Cerebellar nuclear complex (tissue), 1 donor: Measurements from ENCODE around the gene APRT.

Experiments used
- DNase-seq, 2 experiments: peaks; one replicate each; lab custom pipeline; 2025; lab: John Stamatoyannopoulos, UW

The APRT gene, protein sequence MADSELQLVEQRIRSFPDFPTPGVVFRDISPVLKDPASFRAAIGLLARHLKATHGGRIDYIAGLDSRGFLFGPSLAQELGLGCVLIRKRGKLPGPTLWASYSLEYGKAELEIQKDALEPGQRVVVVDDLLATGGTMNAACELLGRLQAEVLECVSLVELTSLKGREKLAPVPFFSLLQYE

DNA sequence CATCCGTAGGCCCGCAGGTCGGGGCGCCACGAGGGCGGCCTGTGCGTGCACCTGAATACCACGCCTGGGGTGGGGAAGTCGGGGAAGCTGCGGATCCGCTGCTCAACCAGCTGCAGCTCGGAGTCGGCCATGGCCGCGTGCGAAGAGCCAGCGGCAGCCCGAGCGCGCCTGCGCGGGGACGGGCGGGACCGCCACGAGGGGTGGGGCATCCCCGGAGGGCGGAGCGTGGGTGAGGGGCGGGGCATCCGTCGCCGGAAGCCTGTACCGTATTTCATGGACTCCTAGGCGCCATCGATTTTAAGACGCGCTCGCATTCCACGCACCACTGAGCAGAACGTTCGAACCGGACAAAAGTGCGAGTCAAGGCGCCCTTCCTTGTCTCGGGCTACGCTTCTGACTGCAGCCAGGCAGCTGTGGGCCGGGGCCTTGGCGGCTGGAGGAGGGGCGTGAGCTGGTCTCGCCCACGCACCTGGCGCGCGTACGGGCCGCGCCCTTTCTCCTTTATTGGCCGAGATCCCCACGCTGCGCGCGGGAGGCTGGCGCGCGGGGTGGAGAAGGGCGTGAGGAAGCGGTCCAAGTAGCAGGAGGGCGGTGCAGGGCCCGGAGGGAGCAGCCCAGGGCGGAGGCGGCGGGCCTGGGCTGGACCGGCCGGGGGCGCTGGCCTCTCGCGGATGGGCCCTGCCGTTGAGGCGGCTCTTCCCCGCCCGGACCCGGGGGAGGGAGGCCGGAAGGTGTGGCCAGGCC, at the start of gene APRT:
TSS of gene APRT (minus strand) at position 160 of the 744 bp plus-strand sequence. CDS start at position 131, 29 bp downstream.
- DNase-seq, result peak; percentile 62 to 78

DNA sequence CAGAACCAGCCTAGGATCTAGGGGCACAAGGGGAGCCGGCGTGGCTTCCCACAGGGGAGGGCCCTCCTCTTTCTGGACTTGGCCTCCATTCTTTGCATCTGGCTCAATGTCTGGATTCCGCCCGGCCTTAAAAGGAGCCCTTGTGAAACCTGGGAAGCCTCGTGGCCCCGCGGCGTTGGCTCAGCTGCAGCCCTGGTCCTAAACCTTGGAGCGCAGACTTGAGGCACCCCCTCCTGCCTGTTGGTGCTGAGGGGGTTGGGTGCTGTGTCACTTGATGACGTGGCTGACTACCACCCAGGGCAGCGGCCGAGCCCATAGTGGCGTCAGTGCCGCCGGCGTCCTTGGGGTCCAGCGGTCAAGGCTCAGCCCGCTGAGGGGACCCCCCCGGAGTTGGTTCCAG, 49.6 kb upstream of the APRT start:
- DNase-seq, result no peak

DNA sequence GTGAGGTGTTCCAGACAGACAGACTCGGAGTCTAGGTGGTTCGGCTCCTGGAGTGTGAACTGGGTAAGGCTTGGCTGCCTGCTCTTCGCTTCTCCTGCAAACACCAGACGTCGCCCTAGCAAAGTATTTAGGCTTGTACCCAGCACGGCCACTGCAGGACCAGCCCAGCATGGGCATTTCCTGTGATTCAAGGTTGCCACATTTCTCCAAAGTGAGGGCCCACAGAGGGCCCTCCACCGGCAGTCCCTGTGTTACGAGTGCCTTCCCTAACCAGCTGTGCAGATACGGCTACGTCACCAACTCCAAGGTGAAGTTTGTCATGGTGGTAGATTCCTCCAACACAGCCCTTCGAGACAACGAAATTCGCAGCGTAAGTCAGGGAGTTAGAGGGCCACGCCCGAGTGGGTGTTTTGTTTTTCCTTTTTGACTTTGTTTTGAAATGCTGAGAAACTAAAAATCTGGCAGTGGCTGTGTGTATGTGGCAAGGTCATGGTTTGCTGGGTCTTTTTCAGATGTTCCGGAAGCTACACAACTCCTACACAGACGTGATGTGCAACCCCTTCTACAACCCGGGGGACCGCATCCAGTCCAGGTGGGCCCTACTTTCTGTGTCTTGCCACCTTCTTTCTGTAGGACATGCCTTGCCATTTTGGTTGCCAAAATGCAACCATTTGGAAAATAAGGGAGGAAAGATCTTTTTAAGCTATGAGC, 47.8 kb upstream of the APRT start:
- no peak for DNase-seq

DNA sequence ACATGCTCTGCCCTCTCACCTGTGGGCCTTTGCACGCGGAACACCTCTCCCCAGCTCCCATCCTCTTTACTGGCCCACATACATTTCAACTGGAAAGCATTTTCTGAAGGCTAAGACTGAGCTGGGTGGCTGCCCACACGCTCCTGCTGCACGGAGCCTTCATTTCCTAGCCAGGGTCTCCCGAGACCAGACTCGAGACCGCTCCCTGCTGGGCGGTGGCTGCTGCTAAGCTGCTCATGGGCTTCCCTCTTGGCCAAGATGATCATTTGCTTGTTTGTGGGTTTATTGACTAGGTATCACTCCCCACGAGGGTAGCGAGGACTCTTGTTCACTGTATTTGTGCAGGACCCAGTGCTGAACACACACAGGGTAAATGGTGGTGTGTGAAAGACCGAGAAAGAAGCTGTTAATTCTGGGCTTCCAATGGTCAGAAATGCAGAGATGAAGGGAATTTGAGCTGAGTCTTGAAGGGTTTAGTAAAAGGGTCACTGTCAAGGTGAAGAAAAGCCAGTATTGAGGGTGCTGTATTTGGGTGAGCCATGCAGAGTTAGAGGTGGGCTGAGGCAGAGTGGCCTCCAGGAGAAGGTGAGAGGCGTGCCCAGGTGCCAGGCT, 46.1 kb upstream of the APRT start:
- no peak for DNase-seq

DNA sequence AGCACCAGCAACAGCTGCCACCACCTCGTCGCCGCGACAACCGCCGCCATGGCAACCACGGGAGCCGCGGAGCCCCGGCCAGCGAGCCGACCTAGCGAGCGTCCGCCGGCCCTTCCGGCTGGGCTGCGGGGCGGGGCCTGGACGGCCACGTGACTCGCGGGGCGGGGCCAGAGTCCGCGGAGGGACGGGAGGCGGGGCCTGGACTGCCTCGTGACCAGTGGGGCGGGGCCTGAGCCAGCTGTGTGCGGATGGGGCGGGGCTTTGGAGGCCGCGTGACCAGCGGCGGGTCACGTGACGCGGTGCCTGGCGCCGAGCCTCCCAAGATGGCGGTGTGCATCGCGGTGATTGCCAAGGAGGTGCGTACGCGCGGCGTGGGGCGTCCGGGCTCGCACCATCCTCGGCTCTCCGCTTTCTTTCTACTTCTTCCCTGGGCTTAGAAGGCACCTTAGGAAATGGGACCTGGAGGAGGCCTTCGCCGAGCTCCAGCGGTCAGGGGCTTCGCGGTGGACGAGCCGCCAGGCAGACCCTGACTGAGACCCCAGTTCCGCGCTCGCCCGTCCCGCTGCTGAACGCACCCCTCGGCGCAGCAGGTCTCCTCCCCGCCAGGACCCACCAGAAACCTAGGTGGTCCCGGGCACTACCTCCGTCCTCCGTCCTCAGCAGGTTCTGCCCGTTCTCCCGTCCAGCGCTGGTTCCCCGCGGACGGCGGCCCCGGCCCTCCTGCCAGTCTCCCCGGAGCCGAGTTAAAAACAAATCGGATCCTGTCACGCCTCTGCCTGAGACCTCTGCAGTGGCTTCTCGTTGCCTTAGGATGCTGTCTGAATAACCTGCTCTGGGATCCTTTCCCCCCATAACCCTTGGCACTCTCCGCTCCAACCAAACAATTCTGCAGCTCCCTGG, 45.4 kb upstream of the APRT start, which contains the start of the genes GALNS and TRAPPC2L:
TSS of gene GALNS (minus strand) at position 120 of the 900 bp plus-strand sequence. CDS start at position 50, 70 bp downstream.
TSS of gene TRAPPC2L (plus strand) at position 300 of the 900 bp plus-strand sequence. CDS start at position 324, 24 bp downstream.
- peak; percentile 90 to 93 for DNase-seq

DNA sequence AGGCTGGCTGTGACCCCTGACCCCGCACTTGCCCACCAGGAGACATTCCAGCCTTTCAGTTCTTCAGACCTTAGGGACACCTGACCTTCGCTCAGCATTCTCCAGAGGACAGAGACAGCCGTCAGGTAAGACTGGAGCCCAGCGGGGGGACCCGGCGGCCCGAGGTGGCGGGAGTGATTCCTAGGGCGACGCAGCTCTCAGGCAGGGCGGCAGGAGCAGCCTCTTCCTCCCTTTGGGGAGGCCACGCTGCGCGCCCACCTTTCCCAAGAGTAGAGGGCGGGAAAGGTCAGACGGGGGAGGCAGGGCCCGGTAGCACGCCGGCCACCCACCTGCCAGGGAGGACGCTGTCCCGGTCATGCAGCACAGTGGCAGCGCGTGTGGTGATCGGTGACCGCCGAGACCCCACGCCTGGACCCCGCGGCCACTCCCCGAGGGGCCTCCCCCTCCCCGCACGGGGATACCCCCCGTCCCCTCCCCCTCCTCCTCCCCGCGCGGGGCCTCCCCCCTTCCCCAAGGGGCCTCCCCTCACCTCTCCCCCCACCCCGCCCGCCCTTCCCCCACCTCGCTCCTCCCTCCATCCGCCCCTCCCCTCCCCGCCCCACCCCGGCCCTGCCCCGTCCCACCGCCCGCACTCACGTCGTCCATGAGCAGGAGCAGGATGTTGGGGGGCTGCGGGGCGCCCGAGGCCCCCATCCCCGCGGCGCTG, 44.5 kb upstream of the APRT start:
- DNase-seq, result no peak

DNA sequence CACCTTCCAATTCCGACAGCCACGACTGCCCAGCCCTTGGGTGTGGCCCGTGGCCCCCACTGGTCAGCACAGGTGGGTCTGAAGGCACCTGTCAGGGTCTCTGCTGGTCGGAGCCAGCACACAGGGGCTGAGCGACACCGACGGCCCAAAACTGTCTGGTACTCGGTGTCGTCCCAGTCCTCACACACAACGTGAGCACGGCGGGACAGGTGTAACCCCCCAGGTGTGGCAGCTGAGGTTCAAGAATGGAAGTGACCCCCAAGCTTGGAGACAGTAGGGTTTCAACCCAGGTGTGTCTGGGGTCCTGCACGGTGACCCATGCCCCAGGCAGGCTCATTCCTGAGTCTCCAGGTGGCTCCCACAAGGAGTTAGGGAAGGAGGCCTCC, 44.0 kb upstream of the APRT start:
- no peak for DNase-seq

DNA sequence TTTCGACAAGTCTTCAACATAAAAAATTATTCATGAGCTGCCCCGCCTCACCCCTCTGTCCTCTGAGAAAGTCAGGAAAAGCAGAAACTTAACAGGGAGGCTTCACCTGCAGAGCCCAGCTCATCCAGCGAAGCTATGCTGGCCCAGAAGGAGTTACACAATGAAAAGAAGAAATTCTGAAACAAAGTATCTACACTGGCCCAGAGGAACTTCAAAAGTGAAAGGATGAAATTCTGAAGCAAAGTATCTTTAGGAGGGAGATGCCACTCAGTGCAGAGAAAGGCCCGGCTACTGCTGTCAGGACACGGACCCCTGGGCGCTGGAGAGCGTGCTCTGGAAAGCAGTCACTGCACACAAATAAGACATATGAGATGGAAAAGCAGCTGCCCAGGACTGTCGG, 43.4 kb upstream of the APRT start:
- no peak for DNase-seq

DNA sequence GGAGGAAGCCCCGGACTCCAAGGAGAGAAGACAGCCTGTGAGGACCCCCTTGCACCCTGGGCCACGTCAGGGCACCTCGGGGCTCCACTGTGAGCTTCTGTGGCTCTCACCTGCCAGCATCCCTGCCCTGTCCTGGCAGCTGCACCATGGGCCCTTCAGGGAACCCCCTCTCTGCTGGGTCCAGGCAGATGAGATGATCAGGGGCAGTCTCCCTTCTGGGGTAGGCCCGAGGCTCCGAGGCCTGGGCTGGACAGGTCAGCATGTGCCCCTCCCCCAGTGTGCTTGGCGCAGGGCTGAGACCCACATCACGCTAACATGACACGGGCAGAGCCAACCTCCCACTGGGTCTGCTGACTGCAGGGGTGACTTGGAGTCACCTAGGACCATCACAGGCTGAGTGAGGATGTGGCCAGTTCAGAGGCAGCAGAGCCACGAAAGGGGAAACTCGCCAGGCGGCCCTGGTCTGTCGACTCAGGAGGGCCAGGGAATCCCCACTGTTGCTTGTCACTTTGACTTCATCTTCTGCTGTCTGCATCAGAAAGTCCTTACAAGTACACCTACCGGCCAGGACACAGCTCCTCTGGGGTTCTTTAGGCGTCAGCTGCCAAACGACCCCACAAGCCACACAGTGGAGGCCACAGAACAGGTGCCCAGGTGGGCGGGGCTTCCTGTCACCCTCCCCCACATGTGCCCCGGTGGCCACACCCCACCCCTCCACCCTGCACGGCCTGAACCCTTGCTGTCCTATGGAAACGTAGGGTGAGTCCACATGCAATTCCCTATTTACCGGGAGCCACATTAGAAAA, 42.8 kb upstream of the APRT start:
- DNase-seq, result no peak

DNA sequence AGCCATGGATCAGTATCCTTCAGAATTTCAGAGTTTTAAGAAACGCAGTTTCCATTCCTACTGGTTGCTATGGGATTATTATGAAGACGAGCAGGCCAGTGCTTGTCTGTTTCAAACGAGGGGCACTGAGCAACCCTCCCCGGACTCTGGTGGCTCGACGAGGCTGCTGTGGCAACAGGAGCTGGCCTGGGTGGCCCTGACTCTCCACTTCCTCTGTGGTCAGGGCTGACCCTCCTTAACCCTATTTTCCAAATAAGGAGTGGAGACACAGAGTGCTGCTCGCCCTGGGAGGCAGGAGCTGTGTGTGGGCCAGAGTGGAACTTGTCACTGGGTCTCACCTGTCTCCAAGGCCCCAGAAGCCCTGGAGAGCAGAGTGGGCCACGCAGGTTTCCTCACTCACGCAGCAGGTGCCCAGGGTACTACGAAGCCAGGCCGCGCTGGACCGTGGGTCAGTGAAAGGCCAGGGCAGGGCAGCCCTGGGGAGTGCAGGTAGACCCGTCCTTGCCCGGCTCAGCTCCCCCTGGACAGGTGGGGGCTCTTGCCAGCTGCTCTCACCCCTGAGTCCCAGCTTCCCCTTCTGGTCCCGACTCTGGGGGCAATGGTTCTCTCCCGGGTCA, 41.7 kb upstream of the APRT start:
- DNase-seq, result no peak

DNA sequence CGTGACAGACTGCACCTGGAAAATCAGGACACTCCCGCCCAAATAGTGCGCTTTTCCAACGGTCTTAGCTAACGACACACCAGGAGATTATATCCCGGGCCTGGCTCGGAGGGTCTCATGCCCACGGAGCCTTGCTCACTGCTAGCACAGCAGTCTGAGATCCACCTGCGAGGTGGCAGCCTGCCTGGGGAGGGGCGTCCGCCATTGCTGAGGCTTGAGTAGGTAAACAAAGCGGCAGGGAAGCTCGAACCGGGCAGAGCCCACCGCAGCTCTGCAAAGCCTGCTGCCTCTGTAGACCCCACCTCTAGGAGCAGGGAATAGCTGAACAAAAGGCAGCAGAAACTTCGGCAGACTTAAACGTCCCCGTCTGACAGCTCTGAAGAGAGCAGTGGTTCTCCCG, 39.9 kb upstream of the APRT start:
- no peak for DNase-seq

DNA sequence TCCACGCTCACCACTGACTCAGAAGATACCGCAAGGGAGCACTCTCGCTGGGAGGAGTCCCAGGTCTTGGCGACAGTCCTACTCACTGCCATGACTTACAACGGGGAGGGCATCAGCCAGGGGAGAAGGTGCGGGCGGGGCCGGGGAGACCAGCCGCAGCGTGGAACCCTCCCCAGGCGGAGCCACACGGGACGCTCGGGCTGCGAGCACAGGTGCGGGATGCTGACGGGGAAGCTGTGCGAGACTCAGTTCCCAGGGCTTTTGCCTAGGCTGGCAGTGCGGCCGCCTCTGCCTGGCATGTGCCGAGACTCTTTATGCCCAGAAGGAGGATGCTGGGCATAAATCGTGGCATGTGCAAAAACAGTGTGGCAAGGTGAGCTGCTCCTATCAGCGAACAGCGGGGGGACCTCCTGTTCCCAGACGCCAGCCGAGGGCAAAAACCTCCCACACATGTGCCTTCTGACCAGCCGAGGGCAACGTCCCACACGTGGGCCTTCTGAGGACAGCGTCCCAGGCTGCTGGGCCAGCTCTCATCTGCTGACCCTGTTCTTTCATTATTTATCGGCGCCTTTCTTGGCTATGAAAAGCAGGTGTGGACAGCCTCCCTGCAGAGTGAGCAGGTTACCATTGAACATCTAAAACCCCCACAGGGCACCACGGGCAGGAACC, 38.9 kb upstream of the APRT start:
- no peak for DNase-seq

DNA sequence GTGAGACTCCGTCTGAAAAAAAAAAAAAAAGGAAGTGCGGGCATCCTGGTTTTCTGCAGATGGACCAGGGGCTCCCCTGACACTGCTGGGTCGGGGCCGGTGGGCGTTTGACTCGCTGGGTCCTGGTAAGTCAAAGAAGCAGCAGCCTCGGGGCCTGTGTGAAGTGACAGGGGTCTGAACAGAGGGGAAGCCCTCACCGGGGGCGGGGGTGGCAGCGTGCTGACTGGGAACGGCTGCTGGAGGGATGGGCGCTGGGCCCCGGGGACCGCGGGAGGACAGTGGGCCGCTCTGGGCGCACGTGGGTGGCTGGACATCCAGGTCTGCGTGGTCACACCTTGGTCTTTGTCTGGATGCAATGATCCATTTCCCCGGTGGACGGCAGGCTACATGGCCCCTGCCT, 36.8 kb upstream of the APRT start:
- DNase-seq, result no peak

DNA sequence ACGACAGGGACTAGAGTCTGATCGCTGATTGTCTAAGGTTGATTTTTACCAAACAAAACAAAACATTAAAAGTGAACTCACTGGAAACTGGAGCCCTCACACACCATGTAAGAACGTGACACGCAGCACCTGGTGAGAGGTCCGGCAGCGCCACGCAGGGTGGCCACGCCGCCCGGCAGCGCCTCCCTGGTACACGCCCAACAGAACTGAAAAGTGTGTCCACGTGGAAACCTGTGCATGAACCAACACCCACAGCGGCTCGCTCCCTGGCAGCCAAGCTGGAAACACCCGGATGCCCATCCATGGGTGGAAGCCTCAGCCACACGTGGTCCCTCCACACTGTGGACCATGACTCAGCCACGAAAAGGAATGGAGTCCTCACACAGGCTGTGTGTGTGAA, 35.9 kb upstream of the APRT start:
- no peak for DNase-seq

DNA sequence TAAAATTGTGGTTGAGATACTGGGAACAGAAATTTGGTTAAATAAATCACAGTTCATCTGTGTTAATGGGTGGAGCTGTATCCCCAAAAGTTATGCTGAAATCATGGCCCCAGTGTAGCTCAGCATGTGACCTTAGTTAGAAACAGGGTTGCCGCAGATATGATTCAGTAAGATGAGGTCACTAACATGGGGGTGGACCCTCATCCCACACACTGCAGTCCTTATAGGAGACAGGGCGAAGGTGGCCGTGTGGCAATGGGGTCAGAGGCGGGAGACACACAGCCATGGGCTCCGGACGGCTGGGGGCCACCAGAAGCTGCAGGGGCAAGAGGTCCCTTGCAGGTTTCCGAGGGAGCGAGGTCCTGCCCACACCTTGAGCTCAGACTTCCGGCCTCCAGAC, 34.4 kb upstream of the APRT start:
- DNase-seq, result no peak

DNA sequence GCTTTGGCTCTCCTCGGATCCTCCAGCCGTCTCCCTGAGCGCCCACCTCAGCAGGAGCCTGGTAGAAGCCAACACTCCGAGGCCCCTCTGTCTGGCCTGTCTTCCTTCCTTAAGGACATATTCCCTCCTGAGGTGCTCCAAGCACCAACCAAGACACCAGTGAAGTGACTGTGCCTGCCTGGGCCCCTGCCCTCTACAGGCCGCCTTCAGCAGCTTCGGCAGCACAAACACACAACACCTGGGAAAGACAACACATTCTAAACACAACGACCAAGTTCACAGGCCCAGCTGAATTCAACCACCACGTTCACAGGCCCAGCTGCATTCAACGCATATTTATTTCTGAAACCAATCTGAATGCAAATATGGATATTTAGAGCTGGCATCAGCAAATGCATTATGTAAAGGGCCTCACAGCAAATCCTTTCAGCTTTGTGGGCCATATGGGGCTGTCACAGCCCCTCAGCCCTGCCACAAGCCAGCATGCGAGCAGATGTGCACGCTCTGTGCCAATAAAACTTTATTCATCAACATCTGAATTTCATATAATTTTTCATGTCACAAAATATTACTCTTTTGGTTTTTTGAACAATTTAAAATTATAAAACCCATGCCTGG, 32.8 kb upstream of the APRT start:
- no peak for DNase-seq

DNA sequence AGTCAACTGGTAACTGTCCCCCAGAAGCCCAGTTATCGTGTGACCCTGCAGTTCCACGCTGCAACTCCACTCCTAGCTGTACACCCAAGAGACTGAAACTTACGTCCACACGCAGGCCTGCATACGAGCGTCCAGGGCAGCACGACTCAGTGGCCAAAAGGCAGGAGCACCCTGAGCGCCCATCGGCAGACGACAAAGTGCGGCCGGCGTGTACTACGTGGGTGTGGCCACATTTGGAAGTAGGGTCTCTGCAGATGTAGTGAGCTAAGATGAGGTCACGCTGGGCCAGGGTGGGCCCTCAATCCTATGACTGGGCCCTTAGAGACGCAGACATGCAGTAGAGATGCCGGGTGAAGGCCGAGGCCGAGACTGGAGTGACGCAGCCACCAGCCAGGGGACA, 31.5 kb upstream of the APRT start:
- no peak for DNase-seq

DNA sequence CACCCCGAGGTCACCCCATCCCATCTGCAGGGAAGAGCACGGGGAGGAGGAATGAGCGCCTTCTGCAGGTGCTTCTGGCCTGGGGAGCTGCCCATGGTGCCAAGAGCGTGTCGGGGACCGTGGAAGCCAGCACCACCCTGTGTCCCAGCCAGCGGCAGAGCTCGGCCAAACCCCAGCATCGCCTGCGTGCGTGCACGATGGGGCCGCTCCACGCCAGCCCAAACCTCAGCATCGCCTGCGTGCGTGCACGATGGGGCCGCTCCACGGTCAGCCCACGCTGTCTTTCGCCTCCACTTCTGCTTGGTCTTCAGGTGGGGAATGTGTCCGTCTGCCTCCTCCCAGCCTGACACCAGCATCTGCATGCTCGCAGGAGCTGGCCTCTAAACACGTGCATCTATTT, 31.1 kb upstream of the APRT start:
- DNase-seq, result no peak
